Tibial nerve (tissue), 3 donors: Measurements from ENCODE around the gene PCDHGB3.

Source experiments
- POLR2A ChIP-seq, 2 donors: fragments of 450-650 bp; IDR thresholded peaks; one replicate each; pipeline ENCODE4 v1.6.1; 2017; ENCODE audit warnings: antibody characterized with exemption in 2 of 2, mild to moderate bottlenecking in 2 of 2, moderate library complexity in 2 of 2
- TF ChIP-seq, protein P1 (sequence below), 5 experiments: fragments of 200-600 bp in 3 of 5; fragments of 450-650 bp in 2 of 5; sonication (generic) in 3 of 5; IDR thresholded peaks; one replicate each; pipeline ENCODE4 v1.5.1; 2016 to 2019; ENCODE audit warnings: antibody characterized with exemption in 5 of 5, mild to moderate bottlenecking in 3 of 5, moderate library complexity in 2 of 5

DNA sequence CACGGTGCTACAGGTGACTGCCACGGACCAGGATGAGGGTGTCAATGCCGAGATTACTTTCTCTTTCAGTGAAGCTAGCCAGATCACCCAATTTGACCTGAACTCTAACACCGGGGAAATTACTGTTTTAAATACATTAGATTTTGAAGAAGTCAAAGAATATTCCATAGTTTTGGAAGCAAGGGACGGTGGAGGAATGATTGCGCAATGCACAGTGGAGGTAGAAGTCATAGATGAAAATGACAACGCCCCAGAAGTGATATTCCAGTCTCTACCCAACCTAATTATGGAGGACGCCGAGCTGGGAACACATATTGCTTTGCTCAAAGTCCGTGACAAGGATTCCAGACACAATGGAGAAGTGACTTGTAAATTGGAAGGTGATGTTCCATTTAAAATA is 18.6 kb downstream of the PCDHGB3 start:
- TF ChIP-seq, protein P1, sequence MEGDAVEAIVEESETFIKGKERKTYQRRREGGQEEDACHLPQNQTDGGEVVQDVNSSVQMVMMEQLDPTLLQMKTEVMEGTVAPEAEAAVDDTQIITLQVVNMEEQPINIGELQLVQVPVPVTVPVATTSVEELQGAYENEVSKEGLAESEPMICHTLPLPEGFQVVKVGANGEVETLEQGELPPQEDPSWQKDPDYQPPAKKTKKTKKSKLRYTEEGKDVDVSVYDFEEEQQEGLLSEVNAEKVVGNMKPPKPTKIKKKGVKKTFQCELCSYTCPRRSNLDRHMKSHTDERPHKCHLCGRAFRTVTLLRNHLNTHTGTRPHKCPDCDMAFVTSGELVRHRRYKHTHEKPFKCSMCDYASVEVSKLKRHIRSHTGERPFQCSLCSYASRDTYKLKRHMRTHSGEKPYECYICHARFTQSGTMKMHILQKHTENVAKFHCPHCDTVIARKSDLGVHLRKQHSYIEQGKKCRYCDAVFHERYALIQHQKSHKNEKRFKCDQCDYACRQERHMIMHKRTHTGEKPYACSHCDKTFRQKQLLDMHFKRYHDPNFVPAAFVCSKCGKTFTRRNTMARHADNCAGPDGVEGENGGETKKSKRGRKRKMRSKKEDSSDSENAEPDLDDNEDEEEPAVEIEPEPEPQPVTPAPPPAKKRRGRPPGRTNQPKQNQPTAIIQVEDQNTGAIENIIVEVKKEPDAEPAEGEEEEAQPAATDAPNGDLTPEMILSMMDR (IDR thresholded peaks at IDR 0.05): no peak
- TF ChIP-seq POLR2A (IDR thresholded peaks at IDR 0.05): no peak
